Activated CD4-positive, CD25-positive, alpha-beta regulatory T cell treated with anti-CD3 and anti-CD28 coated beads, Interleukin-2, amount 50 U/mL, for 24 hours (primary cell): ENCODE data around the gene MYRF.

Source experiments
- ATAC-seq, 2 donors: fragments of 150-1000 bp; cut with Tn5 transposase; one replicate each; pipeline ENCODE4 v1.10.0; 2021; ENCODE audit warnings: mild to moderate bottlenecking in 1 of 2, moderate library complexity in 1 of 2

The MYRF gene

GRCh38 chr11:61777234-61778090, 25.0 kb downstream of the MYRF start:
- ATAC-seq, result peak; percentile 49 to 60

GRCh38 chr11:61778357-61778886, 26.0 kb downstream of the MYRF start:
- no peak for ATAC-seq

- ATAC-seq, result no peak
Measured at GRCh38 chr11:61778920-61779650, 26.6 kb downstream of the MYRF start.

GRCh38 chr11:61779666-61780525, 27.5 kb downstream of the MYRF start:
- no peak for ATAC-seq

GRCh38 chr11:61780581-61781162, 28.2 kb downstream of the MYRF start:
- no peak for ATAC-seq

GRCh38 chr11:61781585-61781984, 29.1 kb downstream of the MYRF start:
- no peak for ATAC-seq

- ATAC-seq, result no peak
Measured at GRCh38 chr11:61782299-61782698, 29.9 kb downstream of the MYRF start.

GRCh38 chr11:61782841-61783240, 30.4 kb downstream of the MYRF start:
- ATAC-seq, result no peak

GRCh38 chr11:61783717-61784505, 31.5 kb downstream of the MYRF start:
- no peak for ATAC-seq

GRCh38 chr11:61784506-61784805, 32.0 kb downstream of the MYRF start:
- no peak for ATAC-seq

GRCh38 chr11:61785837-61786402, 33.5 kb downstream of the MYRF start:
- ATAC-seq, result no peak

- ATAC-seq, result no peak
Measured at GRCh38 chr11:61787928-61788491, 35.6 kb downstream of the MYRF start.

- peak; percentile 14 to 26 for ATAC-seq
Measured at GRCh38 chr11:61791737-61792309, 39.4 kb downstream of the MYRF start.

- peak; percentile 91 for ATAC-seq
Measured at GRCh38 chr11:61792310-61793082, 40.1 kb downstream of the MYRF start, which contains the start of the genes FEN1 and TMEM258. TSS of gene FEN1 (plus strand) at chr11:61792911. CDS start at chr11:61795362, 2,451 bp downstream. TSS of gene TMEM258 (minus strand) at chr11:61792599. CDS start at chr11:61792558, 41 bp downstream.

GRCh38 chr11:61793083-61793828, 40.8 kb downstream of the MYRF start:
- ATAC-seq, result peak; percentile 22

- ATAC-seq, result no peak
Measured at GRCh38 chr11:61793829-61794204, 41.4 kb downstream of the MYRF start.

GRCh38 chr11:61794579-61794978, 42.1 kb downstream of the MYRF start:
- no peak for ATAC-seq

GRCh38 chr11:61795459-61795858, 43.0 kb downstream of the MYRF start:
- ATAC-seq, result no peak
